ENCODE data around the gene UTS2.

GRCh38 chr1:7878027-7878426 lies 25.2 kb upstream of the UTS2 start:
- TF ChIP-seq CTCF (conservative IDR thresholded peaks at IDR 0.05; ENCODE audit: low read depth, low read length): no peak
- TF ChIP-seq EZH2 (IDR thresholded peaks at IDR 0.05; ENCODE audit: borderline replicate concordance, low read depth, low read length, poor library complexity, severe bottlenecking): no peak

Measured in A673 (cell line).